NCI-H524 (cell line): Measurements from ENCODE around the gene EFNA5.

Source experiments
- DNase-seq, 2 experiments: peaks; one replicate each; lab custom pipeline; 2025; lab: John Stamatoyannopoulos, UW

EFNA5 gene

DNA sequence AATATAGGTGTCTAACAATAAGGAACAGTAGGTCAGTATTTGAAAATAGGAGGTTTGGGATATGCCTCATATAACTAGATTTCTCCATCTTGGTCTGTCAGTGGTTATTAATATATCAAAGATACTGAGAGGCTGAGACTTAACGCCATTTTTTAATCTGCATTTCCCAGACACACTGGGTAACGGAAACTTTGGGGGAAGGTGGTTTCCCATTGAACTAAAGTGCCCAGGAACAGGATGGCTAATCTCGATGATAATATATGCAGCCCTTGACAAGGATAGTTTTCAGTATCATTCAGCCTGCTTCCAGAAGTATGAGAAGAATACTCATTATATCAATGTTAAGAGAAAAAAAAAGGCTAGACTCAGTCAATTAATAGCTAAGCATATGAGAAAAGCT is 30.7 kb downstream of the EFNA5 start:
- peak in 1 of 2 experiments; percentile 31 for DNase-seq

DNA sequence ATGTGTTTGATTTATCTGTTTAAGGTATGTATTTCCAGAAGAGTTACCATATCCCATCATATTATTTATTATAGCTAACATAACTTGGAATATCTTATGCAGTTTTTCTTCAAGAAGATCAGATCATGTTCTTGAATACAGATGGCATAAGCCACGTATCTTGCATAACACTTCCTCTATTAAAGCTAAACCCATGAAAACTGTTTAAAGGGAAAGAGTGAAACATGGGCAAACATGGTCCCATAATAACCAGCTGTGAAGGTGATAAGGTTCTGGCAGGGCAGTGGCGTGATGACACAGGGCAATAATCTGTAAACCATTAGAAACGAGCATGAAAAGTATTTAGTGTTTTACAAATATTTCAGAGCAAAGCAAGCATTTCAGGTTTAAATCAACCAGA is 34.2 kb downstream of the EFNA5 start:
- DNase-seq = no peak

DNA sequence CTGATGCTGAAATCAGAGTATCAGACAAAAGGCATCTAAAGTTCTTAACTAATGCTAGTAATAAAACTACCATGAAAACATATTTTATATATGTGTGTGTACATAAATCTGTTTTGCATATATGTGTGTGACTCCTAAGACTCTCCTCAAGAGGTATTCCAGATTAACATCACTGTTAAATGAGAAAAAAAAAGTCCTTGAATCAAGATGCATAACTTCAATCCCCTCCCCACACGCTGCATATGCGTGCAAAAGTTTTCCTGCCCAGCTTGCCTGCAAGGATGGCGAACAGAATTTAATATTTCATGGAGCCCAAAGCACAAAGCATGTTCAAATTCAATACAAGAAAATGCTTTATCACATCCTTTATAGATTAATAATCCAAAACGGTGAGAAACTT is 34.7 kb downstream of the EFNA5 start:
- DNase-seq = no peak

DNA sequence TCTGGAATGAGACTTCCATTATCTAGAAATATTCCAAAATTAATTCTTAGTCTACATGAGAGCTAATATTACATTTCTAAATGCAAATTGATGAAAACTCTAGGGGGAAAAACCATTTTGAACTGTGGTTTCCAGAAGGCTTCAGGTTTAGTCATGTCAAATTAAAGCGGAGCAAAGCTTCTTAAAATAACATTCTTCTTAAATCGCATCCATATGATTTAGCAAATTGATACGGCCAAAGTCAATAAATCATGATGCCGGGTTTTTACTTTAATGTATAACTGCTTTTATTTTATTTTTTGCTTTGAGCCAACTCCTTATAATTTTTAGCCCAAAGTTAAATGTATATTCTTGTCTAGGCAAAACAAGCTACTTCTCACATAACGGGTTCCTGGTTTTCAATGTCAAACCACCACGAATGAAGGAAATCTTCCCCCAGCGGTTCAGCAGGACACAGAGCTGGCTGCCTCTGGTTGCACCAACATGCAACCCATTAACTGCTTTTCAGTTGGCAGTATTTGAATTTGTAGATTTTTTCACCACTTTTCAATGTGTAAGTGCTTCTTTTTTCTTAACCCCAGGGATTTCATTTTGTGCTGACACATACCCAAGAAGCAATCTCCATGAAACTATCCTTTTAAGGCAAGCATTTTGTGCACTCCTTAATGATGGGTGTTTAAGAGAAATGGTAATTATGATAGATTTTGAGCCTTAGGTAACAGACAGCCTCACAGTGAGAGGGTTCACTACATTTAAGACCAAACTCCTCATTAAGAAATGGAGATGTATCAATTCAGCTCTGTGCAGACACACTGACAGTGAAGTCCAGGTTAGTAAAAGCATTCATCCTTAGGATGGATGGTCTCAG is 35.5 kb downstream of the EFNA5 start:
- no peak for DNase-seq

DNA sequence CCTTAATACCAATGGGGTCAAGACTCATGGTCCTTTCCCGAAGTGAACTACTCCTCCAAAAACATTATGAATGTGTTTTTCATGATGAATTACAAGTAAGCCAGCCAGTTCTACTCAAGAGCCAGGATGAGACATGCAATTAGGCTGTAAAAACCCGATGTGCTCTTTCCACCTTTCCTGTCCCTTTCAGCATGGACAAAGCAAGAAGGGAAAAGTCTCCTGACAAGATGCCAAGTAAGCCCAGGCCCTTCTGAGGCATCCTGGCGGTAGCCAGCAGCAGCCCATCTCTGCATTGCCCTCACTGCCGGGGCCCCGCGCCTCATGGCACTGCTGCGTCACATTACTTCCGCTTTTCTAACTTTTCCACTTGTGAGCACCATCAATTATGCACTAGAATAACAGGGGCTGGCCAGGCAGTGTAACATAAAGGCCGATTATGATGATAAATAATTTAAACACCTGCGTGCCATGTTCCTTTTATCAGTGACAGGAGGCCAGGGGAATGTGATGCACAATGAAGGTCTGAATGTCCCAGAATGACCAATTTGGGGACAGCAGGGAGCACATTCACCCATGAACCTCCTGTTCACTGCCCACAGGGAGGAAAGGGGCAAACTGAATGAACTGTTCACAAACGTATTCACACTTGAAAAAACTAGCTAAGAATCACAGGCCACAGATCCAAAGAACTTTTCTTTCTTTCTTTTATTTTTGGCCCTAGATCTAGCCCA is 37.4 kb downstream of the EFNA5 start:
- no peak for DNase-seq

DNA sequence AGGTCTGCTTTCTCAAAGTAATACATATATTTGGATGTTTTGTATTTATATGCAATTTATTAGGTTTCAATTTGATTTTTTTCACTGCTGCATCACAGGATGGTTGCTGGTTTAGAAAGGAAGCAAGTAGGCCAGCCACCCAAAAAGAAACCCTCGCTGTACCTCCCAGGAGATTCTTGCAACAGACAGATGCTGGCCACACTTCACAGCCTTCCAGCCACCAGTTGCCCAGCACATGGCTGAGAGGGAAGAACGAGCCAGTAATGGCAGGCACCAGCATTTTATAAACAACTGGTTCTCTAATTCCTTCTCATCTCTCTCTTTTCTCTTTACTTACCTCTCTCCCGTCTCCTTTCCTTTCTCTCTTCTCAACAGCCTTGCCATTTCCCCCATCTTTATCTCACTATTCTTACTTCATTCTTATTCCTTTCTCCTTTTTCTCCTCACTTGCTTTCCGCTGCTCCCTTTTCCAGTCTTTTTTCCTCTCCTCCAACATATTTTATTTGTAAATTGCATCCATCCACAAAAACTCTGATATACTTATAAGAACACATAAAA is 38.9 kb downstream of the EFNA5 start:
- DNase-seq = peak in 1 of 2 experiments; percentile 31

DNA sequence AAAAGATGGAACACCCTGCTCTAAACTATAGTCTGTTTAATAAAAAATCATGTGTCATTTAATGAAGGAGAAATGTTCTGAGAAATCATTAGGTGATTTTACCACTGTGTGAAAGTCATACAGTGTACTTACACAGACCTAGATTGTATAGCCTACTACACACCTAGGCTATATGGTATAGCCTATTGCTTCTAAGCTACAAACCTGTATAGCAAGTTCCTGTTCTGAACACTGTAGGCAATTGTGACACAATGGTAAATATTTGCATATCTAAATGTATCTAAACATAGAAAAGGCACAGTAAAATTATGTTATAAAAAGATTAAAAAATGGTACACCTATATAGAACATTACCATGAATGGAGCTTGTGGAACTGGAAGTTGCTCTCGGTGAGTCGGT is 40.6 kb downstream of the EFNA5 start:
- no peak for DNase-seq

DNA sequence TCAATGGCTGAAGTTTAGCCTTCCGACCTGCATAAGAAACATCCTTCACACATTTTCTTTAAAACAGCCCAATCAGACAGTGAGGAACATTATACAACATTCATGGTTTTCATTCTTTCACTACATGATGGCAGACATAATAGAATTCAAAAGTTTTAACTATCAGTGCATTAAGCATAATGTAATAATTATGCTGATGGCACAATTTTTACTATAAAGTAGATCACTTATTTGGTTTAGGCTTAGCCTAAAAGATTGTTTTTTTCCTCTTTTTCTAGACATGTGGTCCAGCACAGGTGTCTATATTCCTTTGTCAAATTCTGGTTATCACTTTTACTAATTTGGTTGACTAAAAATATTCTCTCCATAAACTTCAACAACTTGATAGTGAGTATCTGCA is 46.5 kb downstream of the EFNA5 start:
- DNase-seq = no peak

DNA sequence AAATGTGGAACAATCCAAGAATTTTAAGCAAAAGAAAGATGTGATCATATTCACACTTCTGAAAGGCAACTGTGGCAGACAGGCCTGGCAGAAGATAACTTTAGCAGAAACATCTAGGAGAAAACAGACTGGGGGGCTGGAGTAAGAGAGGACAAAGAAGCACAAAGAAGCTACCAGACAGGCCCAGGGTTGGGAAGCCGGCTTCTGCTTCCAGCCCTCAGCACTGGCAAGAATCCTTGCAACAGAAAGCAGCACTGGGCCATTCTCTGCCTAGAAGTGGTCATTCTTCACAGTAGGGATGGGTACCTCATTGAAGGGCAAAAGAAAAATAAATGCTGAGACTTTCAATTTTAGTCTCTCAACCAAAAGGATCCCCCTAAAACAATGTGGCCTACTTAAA is 49.6 kb downstream of the EFNA5 start:
- no peak for DNase-seq

DNA sequence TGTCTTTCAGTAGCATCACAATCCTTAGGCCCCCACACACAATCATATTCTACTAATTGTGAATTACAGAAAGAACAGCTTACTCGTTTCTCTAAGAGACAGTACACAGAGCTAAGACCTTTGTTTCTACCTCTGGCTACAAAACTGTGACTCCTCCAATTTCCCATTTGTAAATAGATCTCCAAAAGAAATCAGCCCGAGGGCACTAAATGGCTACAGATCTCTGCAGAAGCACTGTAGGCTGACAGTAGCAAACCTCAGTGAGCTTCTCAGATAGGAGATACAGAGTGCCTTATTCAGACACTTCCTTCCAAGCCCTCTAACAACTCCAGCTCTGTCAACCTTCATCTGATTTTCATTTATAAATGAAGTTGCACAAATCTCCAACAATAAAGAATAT is 51.0 kb downstream of the EFNA5 start:
- DNase-seq = no peak

DNA sequence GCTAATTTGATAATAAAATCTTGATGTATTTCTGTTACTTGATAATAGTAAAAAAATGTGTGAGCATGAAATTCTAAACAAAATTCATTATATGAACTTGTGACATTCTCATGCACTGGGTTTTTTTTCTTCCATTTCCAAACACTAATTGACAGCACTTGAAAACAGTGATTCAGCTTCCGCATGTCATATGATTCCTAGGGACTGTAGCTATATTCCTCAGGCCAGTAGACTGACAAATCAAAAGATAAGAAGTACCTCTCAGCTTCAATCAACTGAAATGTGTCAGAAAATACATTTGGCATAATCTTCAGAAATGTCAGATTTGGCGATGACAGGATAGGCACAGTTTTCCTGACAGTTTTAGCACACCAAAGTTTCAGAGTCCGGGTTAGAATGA is 52.5 kb downstream of the EFNA5 start:
- DNase-seq = no peak

DNA sequence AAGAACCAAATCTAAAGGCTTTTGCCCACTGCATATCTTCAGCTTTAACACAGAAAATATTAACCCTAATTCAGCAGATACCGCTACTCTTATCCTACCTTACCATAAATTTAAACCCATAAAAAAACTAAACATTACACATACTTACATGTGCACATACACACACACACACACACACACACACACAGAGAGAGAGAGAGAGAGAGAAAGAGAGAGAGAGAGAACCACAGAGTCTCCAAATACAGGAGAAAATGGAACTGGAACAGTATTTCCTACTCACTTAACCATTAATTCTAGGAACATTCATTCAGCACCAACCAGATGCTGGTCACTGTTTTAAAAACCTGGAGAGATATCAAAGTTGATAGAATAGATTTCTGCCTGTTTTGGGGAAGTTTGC is 53.7 kb downstream of the EFNA5 start:
- no peak for DNase-seq

DNA sequence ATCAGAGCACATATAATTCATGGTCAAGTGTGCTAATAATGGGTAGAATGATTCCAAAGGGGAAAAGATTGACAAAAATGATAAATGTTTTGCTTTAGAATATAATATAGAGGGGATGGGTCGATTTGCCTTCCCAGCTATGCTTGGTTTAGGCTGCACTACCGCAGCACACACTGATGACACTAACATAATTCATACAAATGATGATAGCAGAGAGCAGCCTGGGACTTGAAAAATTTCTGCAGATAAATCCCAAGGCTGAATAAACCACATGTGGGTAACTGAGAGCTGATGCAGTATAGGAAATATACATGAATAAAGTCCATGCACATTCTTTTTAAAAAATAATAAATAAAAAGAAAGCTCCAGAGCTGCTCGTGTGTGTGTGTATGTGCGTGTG is 54.5 kb downstream of the EFNA5 start:
- DNase-seq = no peak

DNA sequence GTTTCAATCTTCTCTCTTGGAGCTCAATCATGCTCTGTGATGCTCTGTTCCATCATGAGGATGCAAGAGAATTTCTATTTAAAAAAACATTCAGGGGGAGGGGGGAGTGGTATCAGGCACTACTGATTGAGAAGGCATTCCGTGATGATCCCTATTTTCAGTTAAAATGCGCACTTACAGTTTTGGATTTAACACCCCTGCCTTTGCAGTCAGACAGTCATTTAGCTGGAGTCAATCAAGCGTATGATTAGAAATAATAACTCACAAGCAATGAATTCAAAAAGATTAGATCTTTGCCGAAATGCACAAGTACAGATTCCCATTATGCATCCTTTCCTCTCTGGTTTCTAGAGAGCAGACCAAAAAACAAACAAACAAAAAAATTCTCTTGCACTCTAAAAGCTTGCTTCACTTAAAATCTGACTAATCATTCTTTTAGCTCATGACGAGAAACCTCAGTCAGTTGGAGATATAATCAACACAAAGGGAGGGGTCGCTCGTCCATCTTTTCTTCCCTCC is 55.4 kb downstream of the EFNA5 start:
- DNase-seq = no peak

DNA sequence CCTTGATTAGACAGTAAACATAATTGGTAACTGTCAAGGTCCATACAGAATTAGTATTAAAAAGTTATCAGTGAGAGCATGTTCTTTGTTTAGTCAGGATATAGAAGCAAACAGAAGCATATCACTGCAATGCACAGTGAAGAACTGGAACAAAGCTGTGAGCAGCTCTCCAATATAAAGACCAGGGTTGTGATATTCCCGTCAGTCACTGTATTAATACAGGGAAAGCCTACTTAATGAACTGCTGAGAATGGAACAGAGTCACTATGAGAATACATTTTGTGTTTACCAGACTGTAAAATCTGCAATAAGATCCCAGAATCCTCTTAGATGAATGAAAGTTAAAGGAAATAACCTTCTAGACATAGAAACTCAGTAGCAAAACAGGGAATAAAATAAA is 58.2 kb downstream of the EFNA5 start:
- DNase-seq = no peak

DNA sequence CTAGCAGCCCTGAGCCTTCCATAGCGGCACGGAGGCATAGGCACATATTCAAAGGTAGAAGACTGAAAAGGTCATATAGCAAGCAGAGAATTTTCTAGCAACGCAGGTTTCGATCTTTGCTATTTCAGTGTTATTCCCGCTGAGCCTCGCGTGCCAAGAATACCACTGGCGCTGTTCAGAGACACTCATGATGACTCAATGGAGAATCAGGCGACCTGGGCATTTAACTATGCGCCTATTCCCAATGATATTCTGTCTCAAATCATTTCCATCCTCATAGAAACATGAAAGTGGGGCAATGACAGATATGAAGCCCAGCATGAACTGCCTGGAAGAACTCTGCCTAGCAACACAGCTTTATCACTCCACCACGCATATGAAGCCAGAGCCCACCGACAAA is 59.9 kb downstream of the EFNA5 start:
- no peak for DNase-seq

DNA sequence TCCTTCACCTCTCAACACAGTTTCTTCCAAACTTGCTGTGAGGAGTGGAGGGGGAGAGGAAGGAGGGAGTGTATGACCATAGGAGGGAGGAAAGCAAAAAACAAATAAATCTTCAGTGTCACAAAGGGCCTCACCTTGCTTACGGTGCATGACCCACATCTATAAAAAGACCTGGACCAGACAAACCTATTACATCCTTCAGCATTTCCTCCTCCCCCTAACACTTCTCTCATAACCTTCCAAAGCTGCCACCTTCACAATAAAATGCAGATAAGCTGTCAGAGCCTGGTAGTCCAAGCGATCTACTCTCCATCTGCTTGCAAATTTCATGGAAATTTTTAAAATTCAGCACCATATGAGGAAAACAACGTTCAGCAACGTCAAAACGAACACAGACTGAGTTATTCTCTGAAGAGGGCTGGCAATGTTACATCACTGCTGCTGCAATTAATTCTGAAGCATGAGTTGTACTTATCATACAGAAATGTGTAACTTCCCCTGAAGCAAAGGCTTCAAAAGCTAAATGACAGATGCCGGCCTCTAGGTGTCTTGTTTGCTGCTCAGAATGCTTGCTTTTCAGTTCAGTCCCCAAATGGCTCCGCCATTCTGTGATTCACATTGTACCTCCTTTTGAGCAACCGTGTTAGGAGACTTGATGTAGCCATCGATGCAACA is 62.9 kb downstream of the EFNA5 start:
- DNase-seq = peak; percentile 27 to 34

DNA sequence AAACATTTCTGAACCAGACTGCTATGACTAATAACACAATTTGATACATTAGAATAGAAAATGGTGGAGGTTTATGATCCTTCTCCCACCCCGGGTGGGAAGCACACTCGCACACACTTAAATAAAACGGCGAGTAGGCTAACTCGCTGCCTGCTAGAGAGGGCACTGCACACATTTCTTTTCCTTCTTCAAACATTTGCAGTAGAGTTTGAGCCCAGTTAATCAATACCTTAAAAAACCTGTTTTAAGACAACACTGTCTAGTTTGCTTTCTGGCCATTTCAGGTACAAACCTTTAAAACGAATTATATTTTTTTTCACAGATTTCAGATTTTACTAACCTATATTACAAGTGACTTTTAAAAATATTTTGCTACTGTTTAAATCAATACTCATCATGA is 63.5 kb downstream of the EFNA5 start:
- no peak for DNase-seq

DNA sequence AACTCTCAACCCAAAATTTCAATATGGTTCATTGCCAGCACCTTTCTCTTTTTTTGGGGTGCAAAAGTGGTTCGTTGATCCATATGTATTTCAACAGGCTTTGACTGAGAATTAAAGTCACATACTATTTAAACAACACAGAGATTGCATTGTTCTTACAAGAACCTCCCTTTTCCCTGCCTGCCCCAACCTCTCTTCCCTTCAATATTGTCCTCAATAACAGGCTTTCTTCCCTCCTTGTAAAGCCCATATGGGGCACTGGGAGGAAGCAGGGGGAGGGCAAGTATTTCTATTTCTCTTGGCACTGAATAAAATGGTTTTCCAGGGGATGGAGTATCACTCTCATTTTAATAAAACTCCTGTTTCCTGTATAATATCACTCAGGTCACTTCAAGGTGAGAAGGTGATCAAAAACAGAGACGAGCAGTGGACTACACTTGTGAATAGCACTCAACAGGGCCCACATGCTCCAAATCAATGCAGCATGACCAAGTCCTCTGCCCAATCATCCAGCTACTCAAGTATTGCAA is 65.1 kb downstream of the EFNA5 start:
- DNase-seq = peak in 1 of 2 experiments; percentile 27

DNA sequence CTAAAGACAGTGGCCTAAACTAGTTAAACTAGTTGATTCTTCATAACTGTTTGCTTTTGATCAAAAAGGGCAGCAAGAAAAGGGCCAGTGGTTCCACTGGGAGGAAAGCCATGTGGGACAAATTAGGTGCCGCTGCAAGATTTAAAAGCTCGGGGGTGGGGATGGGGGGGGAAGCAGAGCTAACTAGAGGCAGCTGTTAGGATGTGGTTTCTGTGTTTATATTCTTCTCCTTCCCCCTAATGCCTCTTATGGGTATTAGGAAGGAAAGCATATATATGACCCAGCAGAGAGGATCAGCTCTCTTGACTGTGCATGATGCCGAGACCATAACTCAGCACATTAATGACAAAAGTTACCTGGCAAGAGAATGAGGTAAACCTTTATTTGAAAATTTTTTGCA is 65.7 kb downstream of the EFNA5 start:
- DNase-seq = peak; percentile 57 to 83

DNA sequence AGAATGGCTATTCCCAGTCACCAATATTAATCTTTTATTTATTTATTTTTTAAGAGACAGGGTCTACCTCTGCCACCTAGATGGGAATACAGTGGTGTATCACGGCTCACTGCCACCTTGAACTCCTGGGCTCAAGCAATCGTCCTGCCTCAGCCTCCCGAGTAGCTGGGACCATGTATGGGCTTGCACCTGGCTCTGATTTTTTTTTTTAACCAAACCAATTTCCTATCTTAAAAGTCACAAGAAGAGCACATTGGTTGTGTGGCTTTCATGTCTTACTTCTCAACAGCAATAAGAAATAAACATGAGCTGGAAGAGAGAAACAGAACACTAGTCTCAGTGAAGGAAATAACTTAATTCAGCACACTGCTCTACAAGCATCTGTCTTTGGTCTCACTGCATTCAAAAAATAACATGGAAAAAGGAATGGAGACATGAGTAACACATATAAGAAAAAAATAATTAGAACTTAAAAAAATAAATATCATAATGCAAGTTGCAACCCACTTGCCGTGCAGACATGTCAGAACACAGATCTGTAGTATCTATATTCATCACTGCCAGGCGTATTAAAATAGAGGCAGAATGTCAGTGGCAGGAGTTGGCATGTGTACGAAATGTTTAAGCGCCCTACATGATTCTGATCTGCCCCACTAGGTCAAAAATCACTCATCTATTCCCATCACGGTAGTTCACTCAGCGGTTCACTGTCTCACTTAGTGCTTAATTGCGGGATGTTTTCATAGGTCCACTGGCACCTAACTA is 66.4 kb downstream of the EFNA5 start:
- DNase-seq = no peak
